Thyroid gland (tissue), 4 donors: Measurements from ENCODE around the gene BARHL1. TPM values are rescaled to one million over a fixed set of nuclear protein-coding genes. Genes with fewer than 3 reads are reported as not detected.

ENCODE experiments used
- DNase-seq, 2 donors: peaks; one replicate each; pipeline ENCODE4 v3.0.0-alpha.2; 2019
- H3K27ac ChIP-seq, 3 donors: fragments of 200-600 bp; sonication (generic); 1 replicate in 2 of 3; 2 replicates in 1 of 3; pipeline ENCODE4 v1.5.1; 2016 to 2019; ENCODE audit warnings: mild to moderate bottlenecking in 1 of 3, moderate library complexity in 1 of 3
- H3K27me3 ChIP-seq: fragments of 200-600 bp; sonication (generic); one replicate; pipeline ENCODE4 v1.5.1; 2019
- H3K36me3 ChIP-seq, 2 donors: fragments of 200-600 bp; sonication (generic); one replicate each; pipeline ENCODE4 v1.5.1; 2016 to 2019
- H3K4me1 ChIP-seq, 2 donors: fragments of 200-600 bp; sonication (generic); one replicate each; pipeline ENCODE4 v1.5.1; 2017 to 2019
- H3K4me3 ChIP-seq, 3 donors: fragments of 200-600 bp; sonication (generic); replicated peaks in 1 of 3; 1 replicate in 2 of 3; 2 replicates in 1 of 3; pipeline ENCODE4 v1.5.1; 2016; ENCODE audit warnings: mild to moderate bottlenecking in 1 of 3
- H3K9me3 ChIP-seq: fragments of 200-600 bp; sonication (generic); one replicate; pipeline ENCODE4 v1.5.1; 2017
- CTCF ChIP-seq, 6 experiments: fragments of 200-600 bp in 3 of 6; fragments of 450-650 bp in 3 of 6; sonication (generic) in 3 of 6; IDR thresholded peaks; one replicate each; pipeline ENCODE4 v1.5.1; 2016 to 2019; ENCODE audit warnings: antibody characterized with exemption in 6 of 6, mild to moderate bottlenecking in 2 of 6, inconsistent platforms in 1 of 6, moderate library complexity in 1 of 6
- POLR2A ChIP-seq, 2 donors: fragments of 450-650 bp; IDR thresholded peaks; one replicate each; pipeline ENCODE4 v1.6.1; 2017; ENCODE audit warnings: antibody characterized with exemption in 2 of 2, mild to moderate bottlenecking in 2 of 2, moderate library complexity in 1 of 2
- WGBS, 2 donors: methylation state at CpG; one replicate each; pipeline ENCODE4 v1.1.5; 2017; 5-methylcytosine and 5-hydroxymethylcytosine counted together
- intact Hi-C: fragments of 100-400 bp; cut with DNase I; formaldehyde crosslinking; loops from one replicate; pipeline ENCODE4 v1.15.1; 2023
- total RNA-seq, 4 donors: library from RNA; depleted of rRNA; stranded (reverse); fragments of >200 nt; gene quantifications; one replicate each; pipeline ENCODE4 v1.2.3, GENCODE V29; 2016

Gene BARHL1
- total RNA-seq, 4 donors from 2014 or later: not detected

DNA sequence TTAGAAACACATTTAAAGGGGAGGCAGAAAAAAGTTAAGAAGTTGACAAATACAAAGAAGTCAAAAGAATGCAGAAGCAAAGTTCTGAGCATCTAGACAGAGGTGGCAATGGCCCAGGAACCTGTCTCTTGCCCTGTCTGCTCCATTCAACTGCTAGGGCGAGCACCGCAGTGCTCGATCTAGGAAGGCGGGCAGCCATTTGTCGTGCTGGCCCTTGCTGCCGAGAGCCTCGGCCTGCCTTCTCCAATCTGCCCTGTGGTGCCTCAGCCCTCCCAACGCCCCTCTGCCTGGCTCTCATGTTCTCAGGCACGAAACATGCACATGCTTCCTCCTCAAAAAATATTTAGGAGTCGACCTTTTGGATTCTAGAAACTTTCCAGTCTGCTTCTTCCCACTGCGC, 45.2 kb downstream of the BARHL1 start:
- no peaks in the 10 kb centered on the region for H3K27me3 ChIP-seq
- DNase-seq: no peak
- no peak overlapping the region for H3K27ac ChIP-seq
- no peak overlapping the region for H3K4me3 ChIP-seq
- intact Hi-C loops: no loop called here
- no peaks in the 10 kb centered on the region for H3K9me3 ChIP-seq
- H3K36me3 ChIP-seq: peaks cover 46 to 47% of the 10 kb centered on the region in 2 donors
- 88 to 91% methylated on average over 11 of the region's 11 CpGs for WGBS, 2 donors
- H3K4me1 ChIP-seq: no peaks in the 10 kb centered on the region
- no peak for TF ChIP-seq CTCF (IDR thresholded peaks at IDR 0.05)
- TF ChIP-seq POLR2A (IDR thresholded peaks at IDR 0.05): no peak

DNA sequence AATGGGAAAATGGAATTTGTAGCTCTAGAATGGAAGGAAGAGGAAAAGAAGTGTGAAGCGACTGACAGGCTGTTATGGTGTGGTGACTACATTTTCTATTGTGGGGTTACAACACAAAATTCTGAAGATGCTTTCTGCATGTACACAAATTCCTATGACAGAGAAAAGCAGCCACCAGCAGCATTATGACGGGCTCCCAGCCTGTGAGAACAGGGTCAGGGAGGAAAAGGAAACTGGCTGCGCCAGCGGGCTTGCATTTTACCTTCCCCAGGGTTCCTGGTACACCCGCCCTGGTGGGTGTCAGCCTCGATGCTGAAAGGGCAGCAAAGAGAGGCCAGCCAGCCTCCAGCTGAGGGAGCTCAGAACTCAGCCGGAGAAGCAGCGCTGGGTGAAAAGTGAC, 46.3 kb downstream of the BARHL1 start:
- no peaks in the 10 kb centered on the region for H3K4me1 ChIP-seq
- H3K36me3 ChIP-seq: peaks cover 44 to 47% of the 10 kb centered on the region in 2 donors
- H3K27me3 ChIP-seq: no peaks in the 10 kb centered on the region
- H3K27ac ChIP-seq: no peak overlapping the region
- no peak for TF ChIP-seq POLR2A (IDR thresholded peaks at IDR 0.05)
- no peak for TF ChIP-seq CTCF (IDR thresholded peaks at IDR 0.05)
- DNase-seq: no peak
- no peaks in the 10 kb centered on the region for H3K9me3 ChIP-seq
- no peak overlapping the region for H3K4me3 ChIP-seq
- intact Hi-C loops: no loop called here
- WGBS, 2 donors: 91 to 94% methylated on average over 8 of the region's 8 CpGs

GRCh38 chr9:132630116-132630515, 47.7 kb downstream of the BARHL1 start:
- peaks cover 42 to 46% of the 10 kb centered on the region in 2 donors for H3K36me3 ChIP-seq
- no peak for DNase-seq

GRCh38 chr9:132630811-132631210, 48.4 kb downstream of the BARHL1 start:
- no peak overlapping the region for H3K27ac ChIP-seq
- H3K27me3 ChIP-seq: no peaks in the 10 kb centered on the region
- no peaks in the 10 kb centered on the region for H3K9me3 ChIP-seq
- no peak for DNase-seq
- H3K36me3 ChIP-seq: peaks cover 38 to 39% of the 10 kb centered on the region in 2 donors
- WGBS, 2 donors: 91 to 100% methylated on average over 3 of the region's 3 CpGs
- TF ChIP-seq CTCF (IDR thresholded peaks at IDR 0.05) (no peak), POLR2A (IDR thresholded peaks at IDR 0.05) (no peak)
- intact Hi-C loops: no loop called here
- no peaks in the 10 kb centered on the region for H3K4me1 ChIP-seq
- no peak overlapping the region for H3K4me3 ChIP-seq

More at GRCh38 chr9:132630116-132630515, 47.7 kb downstream of the BARHL1 start:
- H3K4me3 ChIP-seq: no peak overlapping the region
- H3K9me3 ChIP-seq: no peaks in the 10 kb centered on the region
- H3K27me3 ChIP-seq: no peaks in the 10 kb centered on the region
- intact Hi-C loops: no loop called here
- H3K4me1 ChIP-seq: no peaks in the 10 kb centered on the region
- WGBS, 2 donors: 90 to 91% methylated on average over 9 of the region's 9 CpGs
- no peak overlapping the region for H3K27ac ChIP-seq
- TF ChIP-seq POLR2A (IDR thresholded peaks at IDR 0.05) (no peak), CTCF (IDR thresholded peaks at IDR 0.05) (no peak)

GRCh38 chr9:132631280-132631679, 48.9 kb downstream of the BARHL1 start:
- 95 to 97% methylated on average over 5 of the region's 5 CpGs for WGBS, 2 donors
- no peak overlapping the region for H3K4me3 ChIP-seq
- no peaks in the 10 kb centered on the region for H3K9me3 ChIP-seq
- no peak overlapping the region for H3K27ac ChIP-seq
- DNase-seq: no peak
- intact Hi-C loops: no loop called here
- peaks cover 34 to 35% of the 10 kb centered on the region in 2 donors for H3K36me3 ChIP-seq
- H3K4me1 ChIP-seq: no peaks in the 10 kb centered on the region
- no peaks in the 10 kb centered on the region for H3K27me3 ChIP-seq
- no peak for TF ChIP-seq CTCF (IDR thresholded peaks at IDR 0.05)
- TF ChIP-seq POLR2A (IDR thresholded peaks at IDR 0.05): no peak
